Activated CD4-positive, alpha-beta memory T cell treated with anti-CD3 and anti-CD28 coated beads, Interleukin-2, amount 10 ng/mL, durations not matched to agents 7 days and 5 days (primary cell): Measurements from ENCODE around the gene WDR83. TPM values are rescaled to one million over a fixed set of nuclear protein-coding genes. Genes with fewer than 3 reads are reported as not detected.
"Not testable (repeated sequence)": the region's sequence is repeated elsewhere in the genome, so short reads cannot be mapped to it uniquely, and the experiment has no call there.

Source experiments
- CTCF ChIA-PET: fragments of 350-600 bp; sonication (Branson Sonifier 250); formaldehyde crosslinking; loops from one replicate; lab custom pipeline; 2021; ENCODE audit warnings: antibody characterized with exemption, inconsistent platforms; lab: Charles Lee
- POLR2A ChIA-PET: fragments of 350-600 bp; sonication (Branson Sonifier 250); formaldehyde crosslinking; loops from one replicate; lab custom pipeline; 2021; ENCODE audit warnings: antibody characterized with exemption; lab: Charles Lee
- DNase-seq: peaks from one replicate; pipeline ENCODE4 v3.0.0-alpha.2; 2020
- H3K27ac Mint-ChIP-seq: one replicate; pipeline ENCODE4 v1.8.0; 2021; ENCODE audit warnings: mild to moderate bottlenecking, mixed read lengths
- H3K27me3 Mint-ChIP-seq: one replicate; pipeline ENCODE4 v1.8.0; 2021; ENCODE audit warnings: mixed read lengths
- H3K36me3 Mint-ChIP-seq: one replicate; pipeline ENCODE4 v1.8.0; 2021; ENCODE audit warnings: low read depth, mixed read lengths
- H3K4me1 Mint-ChIP-seq: one replicate; pipeline ENCODE4 v1.8.0; 2021; ENCODE audit warnings: mixed read lengths
- H3K4me3 Mint-ChIP-seq: one replicate; pipeline ENCODE4 v1.8.0; 2021; ENCODE audit warnings: mild to moderate bottlenecking, mixed read lengths
- H3K9me3 Mint-ChIP-seq: one replicate; pipeline ENCODE4 v1.8.0; 2021; ENCODE audit warnings: mixed read lengths
- total RNA-seq, 2 experiments: library from RNA; stranded (reverse); gene quantifications; one replicate each; pipeline ENCODE4 v1.2.3, GENCODE V29; 2021

Gene WDR83
- total RNA-seq = 10 to 100 TPM; 16.9 to 21.3 TPM

GRCh38 chr19:12666265-12667048 is at the start of gene WDR83, which contains the start of gene MAN2B1:
Gene WDR83, plus strand, starts transcription at chr19:12666807. Its CDS starts 2,984 bp downstream, at chr19:12669791.
Gene MAN2B1, minus strand, starts transcription at chr19:12666742. Its CDS starts 41 bp downstream, at chr19:12666701.
- Mint-ChIP-seq H3K4me1 (peaks cover 64% of the 10 kb centered on the region), H3K27ac (peak within 1 kb of the TSS; percentile 97), H3K27me3 (no peaks in the 10 kb centered on the region), H3K36me3 (peaks cover 36% of the 10 kb centered on the region), H3K4me3 (peak within 1 kb of the TSS; percentile 92), H3K9me3 (no peaks in the 10 kb centered on the region)
- ChIA-PET CTCF (interaction anchor here (1.3 to 1.9 kb wide), 4 partner anchors 11 to 103 kb away, joined by 4 to 5 read pairs (median 4); partner anchors contain the start of genes ZNF490 and ZNF791), POLR2A (interaction anchor here (0.7 to 5.4 kb wide), 10 partner anchors 15 to 333 kb away, joined by 3 to 37 read pairs (median 4); partner anchors contain the start of genes DHPS, JUNB, ZNF490 and ZNF563)
- DNase-seq = peak; percentile 80

GRCh38 chr19:12617646-12618045 is 49.0 kb upstream of the WDR83 start:
- no peak overlapping the region for H3K27ac Mint-ChIP-seq
- H3K4me1 Mint-ChIP-seq = peaks cover 39% of the 10 kb centered on the region
- peaks cover 11% of the 10 kb centered on the region for H3K9me3 Mint-ChIP-seq
- ChIA-PET POLR2A (no interaction called here), CTCF (interaction anchor here (1.2 kb wide), 1 partner anchor 54 kb away, joined by 3 read pairs; no protein-coding TSS in a partner anchor)
- no peak for DNase-seq
- H3K27me3 Mint-ChIP-seq = no peaks in the 10 kb centered on the region
- H3K36me3 Mint-ChIP-seq = peaks cover 68% of the 10 kb centered on the region
- no peak overlapping the region for H3K4me3 Mint-ChIP-seq

- H3K27me3 Mint-ChIP-seq, DNase-seq, H3K4me3 Mint-ChIP-seq, H3K27ac Mint-ChIP-seq, POLR2A ChIA-PET, H3K4me1 Mint-ChIP-seq: not testable (repeated sequence)
- H3K9me3 Mint-ChIP-seq = peaks cover 15% of the 10 kb centered on the region
- CTCF ChIA-PET = interaction anchor here (1.2 kb wide), 1 partner anchor 18 kb away, joined by 3 read pairs; no protein-coding TSS in a partner anchor
- H3K36me3 Mint-ChIP-seq = peaks cover 70% of the 10 kb centered on the region
Observed at GRCh38 chr19:12621253-12622024, 45.2 kb upstream of the WDR83 start.

GRCh38 chr19:12623361-12624031 is 43.1 kb upstream of the WDR83 start:
- ChIA-PET POLR2A (interaction anchor here (1.7 kb wide), 1 partner anchor 9 kb away, joined by 7 read pairs; no protein-coding TSS in a partner anchor), CTCF (interaction anchor here (2.0 kb wide), 1 partner anchor 17 kb away, joined by 10 read pairs; no protein-coding TSS in a partner anchor)
- no peak for DNase-seq
- Mint-ChIP-seq H3K4me3 (no peak overlapping the region), H3K4me1 (peaks cover 6% of the 10 kb centered on the region), H3K36me3 (peaks cover 73% of the 10 kb centered on the region), H3K27ac (no peak overlapping the region), H3K9me3 (peaks cover 26% of the 10 kb centered on the region), H3K27me3 (no peaks in the 10 kb centered on the region)

GRCh38 chr19:12626958-12627357 is 39.6 kb upstream of the WDR83 start:
- Mint-ChIP-seq H3K4me1 (no peaks in the 10 kb centered on the region), H3K27ac (no peak overlapping the region), H3K4me3 (no peak overlapping the region), H3K36me3 (peaks cover 86% of the 10 kb centered on the region), H3K27me3 (no peaks in the 10 kb centered on the region), H3K9me3 (peaks cover 40% of the 10 kb centered on the region)
- CTCF ChIA-PET = interaction anchor here (0.9 to 1.6 kb wide), 3 partner anchors 13 to 62 kb away, joined by 4 to 7 read pairs (median 4); partner anchors contain the start of genes ZNF490 and ZNF791
- no peak for DNase-seq
- POLR2A ChIA-PET = interaction anchor here (3.2 kb wide), 1 partner anchor 13 kb away, joined by 8 read pairs; no protein-coding TSS in a partner anchor

GRCh38 chr19:12628040-12629022 is 38.3 kb upstream of the WDR83 start:
- no peak for DNase-seq
- no peak overlapping the region for H3K27ac Mint-ChIP-seq
- peaks cover 38% of the 10 kb centered on the region for H3K9me3 Mint-ChIP-seq
- peaks cover 84% of the 10 kb centered on the region for H3K36me3 Mint-ChIP-seq
- H3K27me3 Mint-ChIP-seq = no peaks in the 10 kb centered on the region
- no peaks in the 10 kb centered on the region for H3K4me1 Mint-ChIP-seq
- ChIA-PET CTCF (interaction anchor here (1.6 kb wide), 1 partner anchor 64 kb away, joined by 7 read pairs; no protein-coding TSS in a partner anchor), POLR2A (interaction anchor here (0.6 kb wide), 1 partner anchor 89 kb away, joined by 3 read pairs; no protein-coding TSS in a partner anchor)
- no peak overlapping the region for H3K4me3 Mint-ChIP-seq

- POLR2A ChIA-PET = no interaction called here
- CTCF ChIA-PET = interaction anchor here (0.7 kb wide), 1 partner anchor 170 kb away, joined by 3 read pairs; no protein-coding TSS in a partner anchor
- no peak overlapping the region for H3K27ac Mint-ChIP-seq
- H3K9me3 Mint-ChIP-seq = peaks cover 40% of the 10 kb centered on the region
- DNase-seq = no peak
- no peak overlapping the region for H3K4me3 Mint-ChIP-seq
- no peaks in the 10 kb centered on the region for H3K4me1 Mint-ChIP-seq
- H3K27me3 Mint-ChIP-seq = no peaks in the 10 kb centered on the region
- H3K36me3 Mint-ChIP-seq = peaks cover 88% of the 10 kb centered on the region
Observed at GRCh38 chr19:12629215-12629614, 37.4 kb upstream of the WDR83 start.

GRCh38 chr19:12636631-12637030 is 30.0 kb upstream of the WDR83 start:
- Mint-ChIP-seq H3K27me3 (no peaks in the 10 kb centered on the region), H3K36me3 (peaks cover 39% of the 10 kb centered on the region), H3K4me1 (peaks cover 15% of the 10 kb centered on the region), H3K9me3 (peaks cover 14% of the 10 kb centered on the region), H3K4me3 (no peak overlapping the region), H3K27ac (no peak overlapping the region)
- ChIA-PET POLR2A (interaction anchor here (1.2 kb wide), 1 partner anchor 12 kb away, joined by 3 read pairs; no protein-coding TSS in a partner anchor), CTCF (no interaction called here)
- no peak for DNase-seq

- DNase-seq = no peak
- H3K4me3 Mint-ChIP-seq = no peak overlapping the region
- peaks cover 7% of the 10 kb centered on the region for H3K9me3 Mint-ChIP-seq
- CTCF ChIA-PET = interaction anchor here (0.7 kb wide), 1 partner anchor 35 kb away, joined by 3 read pairs; no protein-coding TSS in a partner anchor
- no peak overlapping the region for H3K27ac Mint-ChIP-seq
- POLR2A ChIA-PET = interaction anchor here (1.3 kb wide), 1 partner anchor 58 kb away, joined by 4 read pairs; the partner anchor contains the start of gene FBXW9
- H3K27me3 Mint-ChIP-seq = no peaks in the 10 kb centered on the region
- H3K36me3 Mint-ChIP-seq = peaks cover 36% of the 10 kb centered on the region
- H3K4me1 Mint-ChIP-seq = peaks cover 15% of the 10 kb centered on the region
Observed at GRCh38 chr19:12638611-12639182, 27.9 kb upstream of the WDR83 start.

GRCh38 chr19:12639901-12640613 is 26.6 kb upstream of the WDR83 start:
- H3K27me3 Mint-ChIP-seq = no peaks in the 10 kb centered on the region
- POLR2A ChIA-PET = interaction anchor here (1.0 to 1.6 kb wide), 4 partner anchors 26 to 56 kb away, joined by 4 to 13 read pairs (median 8); partner anchors contain the start of genes FBXW9, MAN2B1, WDR83 and ZNF490
- H3K9me3 Mint-ChIP-seq = peaks cover 5% of the 10 kb centered on the region
- peak; percentile 87 for DNase-seq
- peak overlapping the region; percentile 58 for H3K4me3 Mint-ChIP-seq
- peaks cover 33% of the 10 kb centered on the region for H3K36me3 Mint-ChIP-seq
- H3K27ac Mint-ChIP-seq = peak overlapping the region; percentile 33
- CTCF ChIA-PET = interaction anchor here (0.5 to 1.7 kb wide), 17 partner anchors 9 to 73 kb away, joined by 3 to 11 read pairs (median 5); partner anchors contain the start of genes ZNF490 and ZNF791
- H3K4me1 Mint-ChIP-seq = peaks cover 15% of the 10 kb centered on the region
